Suprapubic skin (tissue), 3 donors: Measurements from ENCODE around the gene BACH1.

Experiments
- POLR2A ChIP-seq, 2 donors: fragments of 450-650 bp; IDR thresholded peaks; one replicate each; pipeline ENCODE4 v1.6.1; 2017; ENCODE audit warnings: antibody characterized with exemption in 2 of 2, mild to moderate bottlenecking in 2 of 2, moderate library complexity in 2 of 2
- TF ChIP-seq, protein P1 (sequence below), 2 donors: fragments of 200-600 bp in 1 of 2; fragments of 450-650 bp in 1 of 2; sonication (generic) in 1 of 2; IDR thresholded peaks; one replicate each; pipeline ENCODE4 v1.5.1; 2016 to 2019; ENCODE audit warnings: antibody characterized with exemption in 2 of 2, mild to moderate bottlenecking in 1 of 2, moderate library complexity in 1 of 2

DNA sequence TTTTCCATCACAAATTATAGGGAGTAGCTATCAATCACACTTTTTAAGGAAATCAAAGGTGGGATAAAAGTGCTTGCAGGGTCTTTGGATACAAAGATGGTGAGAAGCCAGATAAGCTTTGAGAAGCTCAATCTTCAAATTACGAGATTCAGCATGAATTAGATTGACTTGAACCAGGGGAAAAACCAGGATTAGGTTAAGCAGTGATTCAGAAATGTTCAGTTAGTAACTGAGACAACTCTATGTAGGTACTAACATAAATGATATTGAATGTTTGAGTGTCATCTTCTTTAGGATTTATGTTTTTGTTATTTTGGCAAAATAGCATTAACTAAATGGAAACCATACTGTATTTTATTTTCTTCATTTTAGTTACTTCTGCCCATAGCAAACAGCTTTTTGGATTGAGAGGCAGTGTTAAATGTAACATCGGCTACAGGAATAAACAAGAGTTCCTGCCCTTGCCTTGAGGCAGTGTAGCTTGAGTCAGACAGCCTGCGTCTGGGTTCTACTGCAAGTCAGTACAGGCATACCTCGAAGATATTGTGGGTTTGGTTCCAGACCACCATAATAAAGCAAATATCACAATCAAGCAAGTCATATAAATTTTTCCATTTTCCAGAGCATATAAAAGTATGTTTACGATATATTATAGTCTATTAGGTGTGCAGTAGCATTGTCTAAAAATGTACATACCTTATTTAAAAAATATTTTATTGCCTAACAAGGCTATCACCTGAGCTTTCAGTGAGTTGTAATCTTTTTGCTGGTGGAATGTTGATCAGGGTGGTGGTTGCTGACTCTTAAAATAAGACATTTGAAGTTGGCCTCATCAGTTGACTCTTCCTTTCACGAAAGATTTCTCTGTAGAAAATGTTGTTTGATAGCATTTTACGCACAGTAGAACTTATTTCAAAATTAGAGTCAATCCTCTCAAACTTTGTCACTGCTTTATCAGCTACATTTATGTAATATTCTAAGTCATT lies 36.9 kb upstream of the BACH1 start:
- TF ChIP-seq, protein P1, sequence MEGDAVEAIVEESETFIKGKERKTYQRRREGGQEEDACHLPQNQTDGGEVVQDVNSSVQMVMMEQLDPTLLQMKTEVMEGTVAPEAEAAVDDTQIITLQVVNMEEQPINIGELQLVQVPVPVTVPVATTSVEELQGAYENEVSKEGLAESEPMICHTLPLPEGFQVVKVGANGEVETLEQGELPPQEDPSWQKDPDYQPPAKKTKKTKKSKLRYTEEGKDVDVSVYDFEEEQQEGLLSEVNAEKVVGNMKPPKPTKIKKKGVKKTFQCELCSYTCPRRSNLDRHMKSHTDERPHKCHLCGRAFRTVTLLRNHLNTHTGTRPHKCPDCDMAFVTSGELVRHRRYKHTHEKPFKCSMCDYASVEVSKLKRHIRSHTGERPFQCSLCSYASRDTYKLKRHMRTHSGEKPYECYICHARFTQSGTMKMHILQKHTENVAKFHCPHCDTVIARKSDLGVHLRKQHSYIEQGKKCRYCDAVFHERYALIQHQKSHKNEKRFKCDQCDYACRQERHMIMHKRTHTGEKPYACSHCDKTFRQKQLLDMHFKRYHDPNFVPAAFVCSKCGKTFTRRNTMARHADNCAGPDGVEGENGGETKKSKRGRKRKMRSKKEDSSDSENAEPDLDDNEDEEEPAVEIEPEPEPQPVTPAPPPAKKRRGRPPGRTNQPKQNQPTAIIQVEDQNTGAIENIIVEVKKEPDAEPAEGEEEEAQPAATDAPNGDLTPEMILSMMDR (IDR thresholded peaks at IDR 0.05): no peak
- no peak for TF ChIP-seq POLR2A (IDR thresholded peaks at IDR 0.05)
